IPS-18c (cell line): Measurements from ENCODE around the gene ZBTB7B.
A peak's percentile ranks its signal among the peaks of the same experiment; 100 is the strongest.

Experiments used
- H3K4me3 ChIP-seq: 2 replicates; pipeline ENCODE4 v1.7.0; 2013; ENCODE audit warnings: low read depth, mild to moderate bottlenecking, low read length, moderate library complexity; ENCODE audit not compliant: insufficient read depth
- H3K9me3 ChIP-seq: one replicate; pipeline ENCODE4 v1.6.1; 2013; ENCODE audit warnings: mild to moderate bottlenecking, low read length, moderate library complexity; ENCODE audit not compliant: control insufficient read depth, insufficient read depth

The ZBTB7B gene

DNA sequence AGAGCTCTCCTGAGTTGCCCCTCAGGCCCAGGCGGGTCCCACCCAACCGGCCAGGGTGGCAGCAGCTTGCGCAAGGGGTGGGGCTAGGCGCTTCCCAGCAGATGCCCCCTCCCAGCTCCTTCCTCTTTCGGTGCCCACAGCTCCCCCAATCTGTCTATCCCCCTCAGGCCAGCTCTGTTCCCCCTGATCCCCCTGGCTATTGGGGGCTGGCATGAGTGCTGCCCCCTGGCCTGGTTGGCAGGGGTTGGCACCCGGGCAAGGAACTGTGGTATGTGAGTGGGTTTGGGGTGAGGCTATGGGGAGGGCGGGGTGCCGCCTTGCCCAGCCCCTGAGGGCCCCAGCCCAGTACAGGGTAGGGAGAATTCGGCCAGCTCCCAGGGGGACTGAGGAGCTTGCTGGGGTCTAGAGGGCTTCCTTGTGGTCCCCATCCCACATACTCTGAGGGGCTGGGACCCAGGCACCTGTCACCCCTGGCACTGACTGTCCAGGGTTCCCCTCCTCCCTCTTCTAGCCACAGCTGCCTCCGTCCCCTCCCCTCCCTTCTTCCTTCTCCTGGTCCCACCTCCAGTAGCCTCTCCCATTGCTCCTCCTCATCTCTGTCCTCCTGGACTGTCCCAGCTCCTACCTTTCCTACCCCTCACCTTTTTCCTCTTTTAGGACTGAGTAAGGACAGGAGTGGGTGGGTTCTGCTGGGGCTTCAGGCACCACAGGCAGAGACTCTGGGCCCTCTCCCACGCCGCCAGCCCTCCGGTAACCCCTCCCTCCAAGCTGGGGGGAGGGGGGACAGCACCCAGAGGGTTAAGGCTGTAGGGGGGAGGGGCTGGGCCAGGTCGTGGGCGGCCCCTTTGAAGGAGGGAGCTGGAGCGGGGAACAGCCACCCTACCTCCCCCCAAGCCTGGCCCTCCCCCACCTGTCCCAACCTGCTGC, 5.7 kb downstream of the ZBTB7B start:
- Histone ChIP-seq H3K9me3 (no peaks in the 10 kb centered on the region), H3K4me3 (no peak overlapping the region; the same call in 1 of the 2 replicates)

DNA sequence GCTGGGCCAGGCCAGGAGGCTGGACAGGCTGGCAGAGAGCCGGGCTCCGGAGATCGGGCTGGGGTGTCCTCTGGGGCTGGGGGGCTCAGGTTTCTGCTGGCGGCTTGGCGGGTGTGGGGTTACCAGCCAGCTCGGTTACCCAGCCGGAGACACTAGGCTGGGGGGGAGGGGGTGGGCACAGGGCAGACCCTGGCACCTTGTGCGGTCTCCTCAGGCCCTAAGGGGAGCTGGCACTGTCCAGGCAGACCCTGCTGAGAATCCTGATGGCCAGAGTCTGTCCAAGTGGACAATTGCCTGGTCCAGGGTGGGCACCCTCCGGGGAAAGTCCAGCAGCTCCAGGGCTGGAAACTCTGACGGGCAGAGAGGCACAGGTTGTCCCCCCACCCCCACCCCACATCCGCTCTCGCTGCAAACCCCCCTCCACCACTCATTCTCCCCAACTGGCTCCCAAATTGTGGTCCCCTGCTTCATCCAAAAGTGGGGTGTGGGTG, 6.7 kb downstream of the ZBTB7B start:
- H3K9me3 ChIP-seq = no peaks in the 10 kb centered on the region
- H3K4me3 ChIP-seq = no peak overlapping the region

DNA sequence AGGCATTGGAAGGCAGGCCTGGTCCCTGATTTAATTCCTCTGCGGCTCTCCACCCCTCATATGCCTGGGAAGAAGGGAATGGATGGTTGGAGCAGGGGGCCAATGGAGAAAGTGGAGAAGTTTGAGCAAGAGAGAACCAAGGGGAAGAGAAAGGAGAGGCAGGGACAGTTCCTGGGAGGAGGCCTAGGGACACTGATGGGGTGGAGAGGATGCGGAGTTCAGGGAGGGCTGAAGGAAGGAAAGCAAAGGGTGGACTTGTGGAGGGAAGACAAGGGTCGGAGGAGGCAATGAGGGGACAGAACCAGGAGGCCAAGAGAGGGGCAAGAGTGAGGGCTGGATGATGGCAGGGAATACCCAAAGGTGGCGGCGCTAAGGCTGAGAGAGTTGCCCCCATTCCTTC, 7.1 kb downstream of the ZBTB7B start:
- Histone ChIP-seq H3K4me3 (no peak overlapping the region), H3K9me3 (no peaks in the 10 kb centered on the region)

DNA sequence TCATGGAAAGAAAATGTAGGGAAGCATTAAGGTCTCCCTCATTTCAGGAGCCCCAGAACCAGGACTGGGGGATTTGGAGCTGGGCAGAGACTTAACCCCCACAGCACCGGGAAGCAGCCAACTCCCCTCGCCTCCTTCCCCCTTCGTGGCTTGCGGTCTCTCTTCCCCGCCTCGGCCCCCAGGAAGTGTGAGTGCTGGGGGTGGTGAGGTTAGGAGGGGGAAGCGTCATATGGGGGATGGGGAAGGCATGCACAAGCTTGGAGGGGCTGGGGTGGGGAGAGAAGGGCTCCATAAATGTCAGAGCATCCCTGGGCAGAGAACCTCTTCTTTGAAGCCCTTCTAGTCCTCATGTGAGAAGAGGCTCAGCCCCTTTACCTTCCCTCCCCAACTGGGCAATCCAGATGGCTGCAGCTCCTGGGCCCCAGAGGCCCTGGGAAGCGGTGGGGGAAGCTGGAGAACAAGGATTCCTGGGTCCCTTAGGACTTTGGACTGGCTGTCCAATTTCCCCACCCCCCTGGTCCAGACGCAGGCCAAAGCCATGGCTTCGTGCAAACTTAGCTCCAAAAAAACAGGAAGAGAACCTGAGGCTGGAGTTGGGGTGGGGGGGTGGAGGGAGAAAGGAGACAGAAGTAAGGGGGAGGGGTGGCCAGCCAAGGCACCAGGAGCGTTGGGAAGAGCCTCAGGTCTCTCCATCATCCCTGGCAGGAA, 7.8 kb downstream of the ZBTB7B start:
- Histone ChIP-seq H3K9me3 (no peaks in the 10 kb centered on the region), H3K4me3 (no peak overlapping the region)

DNA sequence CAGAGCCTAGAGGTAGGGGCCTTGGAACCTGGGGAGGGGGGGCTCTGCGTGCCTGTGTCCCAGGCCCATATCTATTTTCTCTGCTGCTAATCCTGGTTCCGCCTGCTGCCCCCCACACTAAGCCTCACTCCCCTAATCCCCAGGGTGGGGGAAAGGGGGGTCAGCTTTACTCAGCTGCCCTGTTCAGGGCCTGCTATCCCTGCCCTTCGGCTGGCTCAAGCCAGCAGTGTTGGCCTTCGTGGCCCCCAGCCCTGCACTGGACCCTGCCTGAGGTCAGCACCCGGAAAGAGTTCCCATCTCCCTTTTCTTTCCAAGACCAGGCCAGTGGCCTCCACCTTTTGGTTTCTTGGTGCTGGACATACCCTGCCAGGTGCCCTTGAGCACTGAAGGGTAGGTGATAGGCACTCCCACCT, 8.4 kb downstream of the ZBTB7B start:
- H3K9me3 ChIP-seq = no peaks in the 10 kb centered on the region
- no peak overlapping the region for H3K4me3 ChIP-seq

DNA sequence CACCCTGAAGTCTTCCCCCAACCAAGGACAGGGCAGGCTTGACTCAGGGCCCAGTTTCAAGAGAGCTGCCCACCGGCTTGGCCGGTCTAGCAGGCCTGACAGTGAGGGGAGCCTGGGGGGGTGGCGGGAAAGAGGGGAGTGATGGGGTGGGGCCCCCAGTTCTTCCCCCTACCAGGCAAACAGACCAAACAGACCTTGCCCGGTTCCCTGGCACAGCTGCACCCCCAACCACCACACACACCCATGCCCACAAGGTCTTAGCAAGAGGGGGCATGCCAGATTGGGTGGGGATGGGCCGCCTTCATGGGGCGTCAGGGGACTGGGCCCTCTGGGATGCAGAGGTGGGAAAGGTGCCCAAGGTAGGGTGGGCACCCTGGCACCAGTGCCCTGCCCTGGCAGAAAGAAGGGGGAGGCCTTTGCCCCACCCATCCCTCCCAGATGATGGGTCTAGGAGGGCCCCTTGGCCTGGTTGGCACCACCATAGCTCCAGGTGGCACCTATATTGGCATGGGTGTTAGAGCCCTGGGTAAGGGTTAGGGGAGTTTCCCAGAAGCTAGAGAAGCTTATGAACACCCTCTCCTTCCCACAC, 8.9 kb downstream of the ZBTB7B start:
- Histone ChIP-seq H3K4me3 (no peak overlapping the region), H3K9me3 (no peaks in the 10 kb centered on the region)

DNA sequence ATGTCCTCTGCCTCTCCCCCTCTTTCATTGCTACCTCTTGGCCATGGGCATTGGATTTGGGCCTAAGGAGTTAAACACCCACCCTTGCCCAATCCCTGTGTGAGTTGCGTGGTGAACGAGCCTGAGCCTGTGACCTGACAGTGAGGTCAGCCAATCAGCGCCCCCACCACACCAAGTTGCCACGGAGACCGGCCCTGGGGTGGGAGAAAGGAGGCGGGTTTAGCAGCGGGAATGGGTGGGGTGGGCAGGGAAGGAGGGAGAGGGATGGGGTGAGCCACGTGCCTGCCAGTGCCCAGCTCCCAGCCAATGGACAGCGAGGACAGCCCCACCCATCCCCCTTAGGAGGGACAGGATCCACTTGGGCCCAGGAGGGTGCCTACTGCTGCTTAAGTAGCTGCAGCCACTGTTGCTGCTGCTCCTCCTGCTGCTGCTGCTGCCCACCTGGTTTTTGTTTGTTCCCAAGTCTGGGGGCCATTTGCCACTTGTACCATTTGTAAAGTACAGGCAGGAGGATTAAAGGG, 9.5 kb downstream of the ZBTB7B start:
- Histone ChIP-seq H3K9me3 (no peaks in the 10 kb centered on the region), H3K4me3 (no peak overlapping the region)

DNA sequence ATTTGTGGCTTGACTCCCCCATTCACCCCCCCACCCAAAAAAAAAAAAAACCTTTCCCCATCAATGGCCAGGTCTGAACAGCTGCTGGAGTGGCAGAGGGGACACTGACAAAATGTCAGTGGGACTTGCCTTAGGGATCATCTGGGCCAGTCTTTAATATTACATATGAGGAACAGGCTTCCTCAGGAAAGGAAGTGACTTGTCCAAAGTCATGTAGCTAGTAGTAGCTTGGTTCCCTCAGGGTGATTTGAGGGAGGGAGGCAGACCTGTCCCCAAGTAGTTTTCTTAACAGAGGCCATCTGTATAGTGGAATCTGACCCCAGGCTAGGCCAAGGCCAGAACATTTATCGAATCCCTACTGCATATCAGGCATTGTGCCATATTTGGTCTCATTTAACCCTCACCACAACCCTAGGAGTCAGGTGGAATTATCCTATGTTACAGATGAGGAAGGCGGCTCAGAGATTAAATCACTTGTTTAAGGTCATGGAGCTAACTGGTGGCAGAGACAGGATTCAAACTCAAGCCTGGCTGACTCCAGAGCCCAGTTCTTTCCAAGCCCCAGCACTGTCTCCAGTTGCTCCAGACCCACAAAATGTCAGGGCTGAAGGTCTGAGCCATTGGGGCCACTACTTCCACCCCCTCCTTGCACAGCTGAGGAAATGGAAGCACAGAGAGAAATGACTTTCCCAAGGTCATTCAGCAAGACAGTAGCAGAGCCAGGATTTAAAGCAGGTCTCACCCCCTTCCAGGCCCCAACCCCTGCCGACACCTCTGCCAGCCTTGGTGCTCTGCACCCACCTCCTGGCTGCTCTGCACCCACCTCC, 10.4 kb downstream of the ZBTB7B start:
- Histone ChIP-seq H3K4me3 (no peak overlapping the region), H3K9me3 (no peaks in the 10 kb centered on the region)

DNA sequence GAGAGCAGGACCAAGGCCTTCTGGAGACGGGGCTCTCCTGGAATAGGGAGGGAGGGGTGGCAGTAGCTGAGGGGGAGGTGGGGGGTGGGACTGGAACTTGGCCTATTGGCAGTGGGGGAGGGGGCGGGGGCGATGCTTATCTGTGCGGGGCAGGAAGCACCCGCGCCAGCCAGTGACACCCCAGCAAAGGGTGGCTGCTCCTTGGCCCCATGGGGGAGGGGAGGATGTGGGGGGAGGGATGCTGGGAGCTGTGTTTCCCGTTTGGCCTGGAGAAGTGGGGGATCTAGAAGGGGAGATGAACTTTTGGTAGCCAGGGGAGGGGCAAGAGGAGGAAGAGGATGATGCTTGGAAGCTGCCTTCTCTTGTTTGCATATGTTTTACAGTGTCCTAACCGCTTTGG, 11.0 kb downstream of the ZBTB7B start:
- H3K4me3 ChIP-seq = no peak overlapping the region
- no peaks in the 10 kb centered on the region for H3K9me3 ChIP-seq

DNA sequence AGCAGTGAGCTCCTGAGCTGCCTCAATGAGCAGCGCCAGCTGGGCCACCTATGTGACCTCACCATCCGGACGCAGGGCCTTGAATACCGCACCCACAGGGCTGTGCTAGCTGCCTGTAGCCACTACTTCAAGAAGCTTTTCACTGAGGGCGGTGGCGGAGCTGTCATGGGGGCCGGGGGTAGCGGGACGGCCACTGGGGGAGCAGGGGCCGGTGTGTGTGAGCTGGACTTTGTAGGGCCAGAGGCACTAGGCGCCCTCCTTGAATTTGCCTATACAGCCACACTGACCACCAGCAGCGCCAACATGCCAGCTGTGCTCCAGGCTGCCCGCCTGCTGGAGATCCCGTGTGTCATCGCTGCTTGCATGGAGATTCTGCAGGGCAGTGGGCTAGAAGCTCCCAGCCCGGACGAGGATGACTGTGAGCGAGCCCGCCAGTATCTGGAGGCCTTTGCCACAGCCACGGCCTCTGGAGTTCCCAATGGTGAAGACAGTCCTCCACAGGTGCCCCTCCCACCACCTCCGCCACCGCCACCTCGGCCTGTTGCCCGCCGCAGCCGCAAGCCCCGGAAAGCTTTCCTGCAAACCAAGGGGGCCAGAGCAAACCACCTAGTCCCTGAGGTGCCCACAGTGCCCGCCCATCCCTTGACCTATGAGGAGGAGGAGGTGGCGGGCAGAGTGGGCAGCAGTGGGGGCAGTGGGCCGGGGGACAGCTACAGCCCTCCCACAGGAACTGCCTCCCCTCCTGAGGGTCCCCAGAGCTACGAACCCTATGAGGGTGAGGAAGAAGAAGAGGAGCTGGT, 12.3 kb downstream of the ZBTB7B start:
- no peak overlapping the region for H3K4me3 ChIP-seq
- no peaks in the 10 kb centered on the region for H3K9me3 ChIP-seq

DNA sequence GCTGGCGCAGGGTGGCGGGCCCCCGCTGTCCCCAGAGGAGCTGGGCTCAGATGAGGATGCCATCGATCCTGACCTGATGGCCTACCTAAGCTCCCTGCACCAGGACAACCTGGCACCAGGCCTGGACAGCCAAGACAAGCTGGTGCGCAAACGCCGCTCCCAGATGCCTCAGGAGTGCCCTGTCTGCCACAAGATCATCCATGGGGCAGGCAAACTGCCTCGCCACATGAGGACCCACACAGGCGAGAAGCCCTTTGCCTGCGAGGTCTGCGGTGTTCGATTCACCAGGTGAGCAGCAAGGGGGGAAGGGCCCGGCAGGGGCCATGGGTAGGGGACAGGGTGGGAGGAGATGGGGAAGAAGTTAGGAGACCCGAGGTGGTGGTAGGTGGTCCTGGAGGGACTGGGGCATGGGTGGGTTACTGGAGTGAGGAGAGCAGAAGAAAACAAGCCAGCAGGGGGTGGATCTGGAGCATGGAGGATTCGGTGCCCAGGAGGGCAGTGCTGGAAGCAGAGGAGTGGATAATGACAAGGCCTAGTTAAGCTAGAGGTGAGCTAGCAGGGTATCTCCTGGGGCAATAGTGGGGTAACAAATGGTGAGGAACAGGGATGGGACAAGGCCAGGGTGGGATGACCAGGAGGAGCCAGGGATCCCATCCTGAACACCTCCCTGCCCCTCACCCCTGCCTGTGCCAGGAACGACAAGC, 13.1 kb downstream of the ZBTB7B start:
- no peaks in the 10 kb centered on the region for H3K9me3 ChIP-seq

DNA sequence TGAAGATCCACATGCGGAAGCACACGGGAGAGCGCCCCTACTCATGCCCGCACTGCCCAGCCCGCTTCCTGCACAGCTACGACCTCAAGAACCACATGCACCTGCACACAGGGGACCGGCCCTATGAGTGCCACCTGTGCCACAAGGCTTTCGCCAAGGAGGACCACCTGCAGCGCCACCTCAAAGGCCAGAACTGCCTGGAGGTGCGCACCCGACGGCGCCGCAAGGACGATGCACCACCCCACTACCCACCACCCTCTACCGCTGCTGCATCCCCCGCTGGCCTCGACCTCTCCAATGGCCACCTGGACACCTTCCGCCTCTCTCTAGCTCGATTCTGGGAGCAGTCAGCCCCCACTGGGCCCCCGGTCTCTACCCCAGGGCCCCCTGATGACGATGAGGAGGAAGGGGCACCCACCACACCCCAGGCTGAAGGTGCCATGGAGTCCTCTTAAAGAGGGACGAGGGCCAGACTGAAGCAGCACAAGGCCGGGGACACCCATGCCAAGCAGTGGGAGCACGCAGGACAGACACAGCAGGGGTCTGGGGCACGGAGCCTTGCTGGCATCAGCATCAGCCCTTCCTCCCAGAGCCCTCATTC, 13.7 kb downstream of the ZBTB7B start:
- no peaks in the 10 kb centered on the region for H3K9me3 ChIP-seq
- H3K4me3 ChIP-seq = no peak overlapping the region

More for the DNA sequence above, 13.1 kb downstream of the ZBTB7B start:
- H3K4me3 ChIP-seq = no peak overlapping the region

DNA sequence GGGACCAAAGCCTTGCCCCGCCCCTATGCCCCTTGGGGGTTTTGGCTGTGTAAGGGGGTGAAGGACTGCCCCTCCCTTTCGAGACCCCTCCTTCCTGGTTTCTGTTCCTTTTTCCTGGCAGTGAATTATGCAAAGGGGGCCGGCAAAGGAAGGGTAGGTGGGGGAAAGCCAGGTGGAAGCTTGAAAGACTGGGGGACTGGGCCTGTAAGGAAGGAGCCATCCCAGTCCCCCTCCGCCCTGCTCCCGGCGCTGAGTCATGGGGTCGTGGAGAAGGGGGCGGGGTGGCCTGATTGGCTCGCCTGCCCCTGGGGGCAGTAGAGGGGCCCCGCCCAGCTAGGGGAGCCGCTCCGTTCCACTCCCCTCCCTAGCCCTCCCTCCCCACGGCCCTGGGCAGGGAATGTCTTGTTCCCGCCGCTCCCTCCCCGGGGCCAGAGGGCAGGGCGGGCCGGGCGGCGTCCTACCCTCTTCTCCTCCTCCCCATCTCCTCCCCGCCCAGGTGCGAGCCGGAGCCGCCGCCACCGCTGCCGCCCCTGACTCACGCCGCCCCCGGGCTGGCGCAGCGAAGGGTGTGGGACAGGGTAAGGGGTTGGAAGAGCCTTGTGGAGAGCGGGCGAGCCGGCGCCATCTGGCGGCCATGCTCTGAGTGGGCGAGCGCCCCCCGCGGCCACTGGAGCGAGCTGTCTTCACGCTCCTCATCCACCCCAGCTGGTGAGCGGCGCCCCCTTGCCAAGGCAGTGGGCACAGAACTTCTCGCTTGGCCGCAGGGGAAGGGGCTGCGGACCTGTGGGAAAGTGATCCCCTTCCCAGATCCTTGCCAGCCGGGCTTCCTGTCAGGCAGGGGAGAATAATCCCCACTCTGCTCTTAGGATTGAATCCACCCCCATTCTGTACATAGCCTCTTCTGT, 14.7 kb downstream of the ZBTB7B start:
- Histone ChIP-seq H3K4me3 (peak overlapping the region; percentile 62), H3K9me3 (no peaks in the 10 kb centered on the region)

DNA sequence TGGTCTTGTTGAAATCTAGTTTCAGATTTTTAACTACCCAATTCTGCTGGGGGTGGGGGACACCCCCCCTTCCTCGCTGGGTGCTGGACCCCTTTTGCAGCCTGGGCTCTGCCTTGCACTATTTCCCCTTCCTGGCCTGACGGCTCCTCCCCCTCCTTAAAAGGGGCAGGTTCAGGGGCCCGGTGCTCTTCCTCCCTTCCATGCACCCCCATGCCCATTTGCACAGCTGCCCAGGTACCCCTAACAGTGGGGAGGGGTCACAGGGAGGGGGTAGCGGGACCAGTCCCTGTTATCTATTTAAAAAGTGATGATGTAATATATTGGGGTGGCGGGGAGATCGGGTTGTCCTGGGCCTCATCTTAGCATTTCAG, 15.3 kb downstream of the ZBTB7B start:
- Histone ChIP-seq H3K4me3 (peak overlapping the region; percentile 62; the same call in 1 of the 2 replicates), H3K9me3 (no peaks in the 10 kb centered on the region)
